PC-9 (cell line): ENCODE measurements around the gene CSNK1D. TPM values are rescaled to one million over a fixed set of nuclear protein-coding genes. Genes with fewer than 3 reads are reported as not detected.

Experiments
- BruUV-seq: library from RNA; stranded (reverse); fragments of 400-500 nt; replicated peaks from 2 replicates; lab custom pipeline; 2021; lab: Mats Ljungman, UMichigan
- CTCF ChIA-PET: fragments of 300-600 bp; sonication (Branson Sonifier 250); formaldehyde crosslinking; loops from one replicate; lab custom pipeline; 2022; ENCODE audit warnings: antibody characterized with exemption; lab: Charles Lee
- POLR2A ChIA-PET: fragments of 300-600 bp; sonication (Branson Sonifier 250); formaldehyde crosslinking; loops from one replicate; lab custom pipeline; 2022; ENCODE audit warnings: antibody characterized with exemption; ENCODE audit not compliant: unreplicated experiment; lab: Charles Lee
- DNase-seq, 2 experiments: peaks; one replicate each; pipeline versions ENCODE4 v3.0.0 to v3.0.0-alpha.2; 2015 to 2022; ENCODE audit warnings: mixed read lengths in 1 of 2
- H2AFZ ChIP-seq: fragments of 200-600 bp; sonication (generic); 2 replicates; pipeline ENCODE4 v1.8.1; 2017; ENCODE audit warnings: antibody characterized with exemption
- H3F3A ChIP-seq: fragments of 200-600 bp; sonication (generic); 2 replicates; pipeline ENCODE4 v1.8.1; 2017; ENCODE audit warnings: antibody characterized with exemption, mild to moderate bottlenecking, low read depth; ENCODE audit not compliant: insufficient read depth
- H3K27ac ChIP-seq: fragments of 200-600 bp; sonication (generic); 2 replicates; pipeline ENCODE4 v1.6.1; 2016; ENCODE audit warnings: mixed run types
- H3K27me3 ChIP-seq: fragments of 200-600 bp; sonication (generic); 2 replicates; pipeline ENCODE4 v1.6.1; 2016; ENCODE audit warnings: low read depth, mixed run types; ENCODE audit not compliant: insufficient read depth
- H3K36me3 ChIP-seq: fragments of 200-600 bp; sonication (generic); 2 replicates; pipeline ENCODE4 v1.6.1; 2016; ENCODE audit warnings: low read depth, mixed run types
- H3K4me1 ChIP-seq: fragments of 200-600 bp; sonication (generic); replicated peaks from 2 replicates; pipeline ENCODE4 v1.6.1; 2016; ENCODE audit warnings: mixed run types; ENCODE audit not compliant: insufficient read depth
- H3K4me2 ChIP-seq: fragments of 200-600 bp; sonication (generic); 2 replicates; pipeline ENCODE4 v1.6.1; 2017; ENCODE audit warnings: mixed run types
- H3K4me3 ChIP-seq: fragments of 200-600 bp; sonication (generic); 2 replicates; pipeline ENCODE4 v1.6.1; 2016; ENCODE audit warnings: mixed run types
- H3K79me2 ChIP-seq: fragments of 200-600 bp; sonication (generic); 2 replicates; pipeline ENCODE4 v1.6.1; 2017; ENCODE audit warnings: low read depth, mixed run types
- H3K9me2 ChIP-seq: fragments of 200-600 bp; sonication (generic); 2 replicates; pipeline ENCODE4 v1.8.1; 2017; ENCODE audit warnings: mild to moderate bottlenecking; ENCODE audit not compliant: insufficient read depth
- H3K9me3 ChIP-seq: fragments of 200-600 bp; sonication (generic); 2 replicates; pipeline ENCODE4 v1.8.1; 2016; ENCODE audit warnings: low read depth; ENCODE audit not compliant: insufficient read depth
- H4K20me1 ChIP-seq: fragments of 200-600 bp; sonication (generic); 2 replicates; pipeline ENCODE4 v1.8.1; 2017; ENCODE audit not compliant: insufficient read depth
- CTCF ChIP-seq: fragments of 200-600 bp; sonication (generic); conservative IDR thresholded peaks from 2 replicates; pipeline ENCODE4 v1.6.1; 2017; ENCODE audit warnings: mixed run types, antibody characterized with exemption, mild to moderate bottlenecking, moderate library complexity
- EZH2 ChIP-seq: fragments of 200-600 bp; sonication (generic); IDR thresholded peaks from 2 replicates; pipeline ENCODE4 v1.8.0; 2017; ENCODE audit warnings: antibody characterized with exemption, low read depth
- intact Hi-C: fragments of 100-400 bp; cut with micrococcal nuclease; formaldehyde crosslinking; loops from one replicate; pipeline ENCODE4 v1.10.0; 2022; ENCODE audit not compliant: unreplicated experiment
- total RNA-seq: library from RNA; stranded (reverse); gene quantifications from 2 replicates; pipeline ENCODE4 v1.2.3, GENCODE V29; 2021

CSNK1D gene
- total RNA-seq, 1 experiment from 2014 or later: 181 TPM

DNA sequence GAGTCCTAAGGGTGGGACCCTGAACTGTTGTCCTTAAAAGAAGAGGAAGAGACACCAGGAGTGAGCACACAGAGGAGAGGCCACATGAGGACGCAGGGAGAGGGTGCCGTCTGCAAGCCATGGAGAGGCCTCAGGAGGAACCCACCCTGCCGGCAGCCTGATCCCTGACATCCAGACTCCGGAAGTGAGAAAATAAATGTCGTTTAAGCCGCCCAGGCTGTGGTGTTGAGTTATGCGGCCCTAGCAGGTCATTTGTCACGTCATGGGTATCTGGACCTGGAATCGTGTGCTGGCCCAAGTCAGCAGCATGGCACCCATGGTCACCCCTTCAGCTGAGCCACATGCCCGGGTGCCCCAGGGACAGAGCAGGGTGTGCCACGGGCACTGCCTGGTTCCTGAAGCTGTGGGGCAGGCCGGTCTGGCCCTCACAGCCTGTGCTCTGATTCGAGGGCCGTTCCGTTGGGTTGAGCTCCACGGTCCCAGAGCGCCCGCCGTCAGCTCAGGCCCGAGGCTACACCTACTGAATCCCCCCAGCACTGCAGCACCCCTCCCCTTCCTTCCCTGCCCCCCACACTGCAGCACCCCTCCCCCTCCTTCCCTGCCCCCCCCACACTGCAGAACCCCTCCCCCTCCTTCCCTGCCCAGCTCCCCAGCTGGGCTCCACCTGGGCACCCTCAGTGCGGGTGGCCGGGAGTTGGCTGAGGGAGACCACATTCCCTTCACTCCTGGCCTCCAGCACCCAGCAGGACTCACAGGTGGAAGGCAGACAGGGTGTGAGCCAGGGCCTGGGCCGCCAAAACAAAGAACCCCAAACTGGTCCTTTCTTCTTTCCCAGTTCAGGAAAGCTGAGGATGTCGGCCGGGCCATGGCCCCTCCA lies 58.2 kb downstream of the CSNK1D start:
- DNase-seq: no peak
- Histone ChIP-seq H3K27ac (peak overlapping the region; percentile 92; the same call in 1 of the 2 replicates), H3K36me3 (no peaks in the 10 kb centered on the region), H3K9me2 (no peaks in the 10 kb centered on the region), H2AFZ (no peak overlapping the region), H3F3A (peaks cover 30% of the 10 kb centered on the region), H3K27me3 (no peaks in the 10 kb centered on the region), H3K9me3 (no peaks in the 10 kb centered on the region), H3K4me2 (peak overlapping the region; percentile 63), H4K20me1 (no peaks in the 10 kb centered on the region), H3K4me3 (no peak overlapping the region), H3K79me2 (peaks cover 12% of the 10 kb centered on the region), H3K4me1 (peaks cover 33% of the 10 kb centered on the region)
- ChIA-PET POLR2A (interaction anchor here (1.0 kb wide), 1 partner anchor 9 kb away, joined by 11 read pairs; no protein-coding TSS in a partner anchor), CTCF (no interaction called here)
- BruUV-seq: no TSS peak
- intact Hi-C loops: no loop called here
- no peak for TF ChIP-seq CTCF
- no peak for TF ChIP-seq EZH2

GRCh38 chr17:82214012-82214628 lies 59.4 kb downstream of the CSNK1D start:
- H3K27ac ChIP-seq: no peak overlapping the region
- H3K4me3 ChIP-seq: no peak overlapping the region
- H3K4me2 ChIP-seq: no peak overlapping the region
- no peaks in the 10 kb centered on the region for H3K27me3 ChIP-seq
- H2AFZ ChIP-seq: no peak overlapping the region
- no peaks in the 10 kb centered on the region for H4K20me1 ChIP-seq
- peaks cover 33% of the 10 kb centered on the region for H3K4me1 ChIP-seq
- peaks cover 30% of the 10 kb centered on the region for H3F3A ChIP-seq
- TF ChIP-seq EZH2 (no peak), CTCF (no peak)
- no peaks in the 10 kb centered on the region for H3K36me3 ChIP-seq
- DNase-seq: no peak
- H3K79me2 ChIP-seq: peaks cover 12% of the 10 kb centered on the region
- intact Hi-C loops: no loop called here
- no TSS peak for BruUV-seq
- POLR2A ChIA-PET: interaction anchor here (0.7 to 1.0 kb wide), 2 partner anchors 8 to 70 kb away, joined by 6 to 11 read pairs; no protein-coding TSS in a partner anchor
- H3K9me3 ChIP-seq: no peaks in the 10 kb centered on the region
- CTCF ChIA-PET: no interaction called here
- H3K9me2 ChIP-seq: no peaks in the 10 kb centered on the region

GRCh38 chr17:82213251-82214011 lies 60.1 kb downstream of the CSNK1D start:
- TSS peak; percentile 19 for BruUV-seq
- H3F3A ChIP-seq: peaks cover 30% of the 10 kb centered on the region
- peaks cover 29% of the 10 kb centered on the region for H3K4me1 ChIP-seq
- ChIA-PET POLR2A (interaction anchor here (0.7 kb wide), 1 partner anchor 70 kb away, joined by 6 read pairs; no protein-coding TSS in a partner anchor), CTCF (no interaction called here)
- peak overlapping the region; percentile 90 for H3K4me2 ChIP-seq
- intact Hi-C loops: no loop called here
- H3K27me3 ChIP-seq: no peaks in the 10 kb centered on the region
- peak overlapping the region; percentile 78 for H2AFZ ChIP-seq
- TF ChIP-seq CTCF (no peak), EZH2 (no peak)
- H3K79me2 ChIP-seq: peaks cover 12% of the 10 kb centered on the region
- H3K27ac ChIP-seq: no peak overlapping the region; the same call in 1 of the 2 replicates
- H3K9me3 ChIP-seq: no peaks in the 10 kb centered on the region
- H3K36me3 ChIP-seq: no peaks in the 10 kb centered on the region
- no peak for DNase-seq
- no peaks in the 10 kb centered on the region for H4K20me1 ChIP-seq
- peak overlapping the region; percentile 70; the same call in 1 of the 2 replicates for H3K4me3 ChIP-seq
- H3K9me2 ChIP-seq: no peaks in the 10 kb centered on the region
